GM12878 (cell line): Measurements from ENCODE around the gene OR52E1. TPM values are rescaled to one million over a fixed set of nuclear protein-coding genes. Genes with fewer than 3 reads are reported as not detected.

Experiments
- ATAC-seq: fragments of 200-7000 bp; cut with Tn5 transposase; 3 replicates; pipeline ENCODE4 v1.9.1; 2020; ENCODE audit warnings: mild to moderate bottlenecking, moderate library complexity
- BruUV-seq: library from RNA; stranded (reverse); fragments of 400-500 nt; replicated peaks from 2 replicates; lab custom pipeline; 2021; lab: Mats Ljungman, UMichigan
- CTCF ChIA-PET: fragments of 300-600 bp; sonication (Branson Sonifier 250); formaldehyde crosslinking; extraction: SDS; loops from one replicate; lab custom pipeline; 2021; ENCODE audit warnings: inconsistent platforms; lab: Yijun Ruan, JAX
- POLR2A ChIA-PET: fragments of 350-600 bp; formaldehyde crosslinking; extraction: SDS; loops from one replicate; lab custom pipeline; 2021; ENCODE audit warnings: inconsistent platforms; lab: Charles Lee
- RAD21 ChIA-PET: fragments of 300-600 bp; sonication (Branson Sonifier 250); formaldehyde crosslinking; loops from one replicate; lab custom pipeline; 2023; ENCODE audit warnings: antibody characterized with exemption; ENCODE audit not compliant: unreplicated experiment; lab: Charles Lee
- SMC1A ChIA-PET: fragments of 300-600 bp; sonication (Branson Sonifier 250); formaldehyde crosslinking; loops from one replicate; lab custom pipeline; 2023; ENCODE audit not compliant: unreplicated experiment, uncharacterized antibody; lab: Charles Lee
- DNase-seq: peaks from one replicate; pipeline ENCODE4 v3.0.0-alpha.2; 2011; ENCODE audit warnings: low read depth, low spot score
- FAIRE-seq: peaks from 3 replicates; lab custom pipeline; 2011; peaks lifted over from hg19 to GRCh38; lab: Jason Lieb, UNC
- H2AFZ ChIP-seq: 2 replicates; pipeline ENCODE4 v1.6.0; 2011; ENCODE audit warnings: low read depth, low read length, control low read depth; ENCODE audit not compliant: control insufficient read depth
- H3K27ac ChIP-seq: 2 replicates; pipeline ENCODE4 v1.5.1; 2011; ENCODE audit warnings: control low read depth; ENCODE audit not compliant: control insufficient read depth, insufficient read depth
- H3K27me3 ChIP-seq, 2 experiments: replicated peaks in 1 of 2; 2 replicates each; pipeline versions ENCODE4 v1.6.0 to v1.6.1; 2011; ENCODE audit warnings: low read length in 1 of 2; ENCODE audit not compliant: control insufficient read depth in 2 of 2, insufficient read depth in 2 of 2
- H3K36me3 ChIP-seq, 2 experiments: 2 replicates each; pipeline ENCODE4 v1.5.1; 2011; ENCODE audit warnings: low read length in 1 of 2; ENCODE audit not compliant: control insufficient read depth in 2 of 2, insufficient read depth in 2 of 2
- H3K4me1 ChIP-seq: 2 replicates; pipeline ENCODE4 v1.6.1; 2011; ENCODE audit warnings: mild to moderate bottlenecking, low read length, moderate library complexity, mixed read lengths; ENCODE audit not compliant: control insufficient read depth, insufficient read depth
- H3K4me2 ChIP-seq: 2 replicates; pipeline ENCODE4 v1.6.0; 2011; ENCODE audit warnings: control low read depth; ENCODE audit not compliant: control insufficient read depth, insufficient read depth
- H3K4me3 ChIP-seq: fragments of 200-600 bp; sonication (generic); 2 replicates; pipeline ENCODE4 v1.5.1; 2016
- H3K79me2 ChIP-seq: 2 replicates; pipeline ENCODE4 v1.6.0; 2011; ENCODE audit warnings: low read length; ENCODE audit not compliant: control insufficient read depth, insufficient read depth
- H3K9ac ChIP-seq: 2 replicates; pipeline ENCODE4 v1.8.0; 2011; ENCODE audit warnings: low read length, control low read depth, mixed read lengths; ENCODE audit not compliant: control insufficient read depth, insufficient read depth
- H3K9me3 ChIP-seq: replicated peaks from 3 replicates; pipeline ENCODE4 v1.5.1; 2011; ENCODE audit warnings: mild to moderate bottlenecking, low read length; ENCODE audit not compliant: control insufficient read depth, insufficient read depth
- H4K20me1 ChIP-seq: 2 replicates; pipeline ENCODE4 v1.6.0; 2011; ENCODE audit not compliant: control insufficient read depth, insufficient read depth
- BCL11A ChIP-seq: IDR thresholded peaks from 2 replicates; pipeline ENCODE4 v1.6.1; 2011; ENCODE audit warnings: low read depth, low read length
- HDAC6 ChIP-seq: fragments of 200-600 bp; sonication (generic); IDR thresholded peaks from one replicate; pipeline ENCODE4 v1.8.0; 2017; ENCODE audit warnings: antibody characterized with exemption; ENCODE audit not compliant: unreplicated experiment
- MTA2 ChIP-seq: fragments of 450-650 bp; IDR thresholded peaks from 2 replicates; pipeline ENCODE4 v1.6.1; 2016; ENCODE audit warnings: low read depth, mild to moderate bottlenecking, moderate library complexity
- NRF1 ChIP-seq: conservative IDR thresholded peaks from 2 replicates; pipeline ENCODE4 v1.6.1; 2011; ENCODE audit warnings: mild to moderate bottlenecking, low read depth, low read length, improper control_type of control experiment
- RAD51 ChIP-seq: fragments of 450-650 bp; IDR thresholded peaks from 2 replicates; pipeline ENCODE4 v1.6.1; 2016; ENCODE audit warnings: moderate library complexity, mild to moderate bottlenecking, inconsistent platforms
- RFX5 ChIP-seq: IDR thresholded peaks from 2 replicates; pipeline ENCODE4 v1.6.1; 2011; ENCODE audit warnings: low read depth, low read length, improper control_type of control experiment
- SMARCA5 ChIP-seq: fragments of 450-650 bp; IDR thresholded peaks from 2 replicates; pipeline ENCODE4 v1.6.1; 2017; ENCODE audit warnings: mild to moderate bottlenecking
- TAF1 ChIP-seq: IDR thresholded peaks from 2 replicates; pipeline ENCODE4 v1.6.1; 2011; ENCODE audit warnings: mild to moderate bottlenecking, low read depth, low read length, borderline replicate concordance
- ZNF207 ChIP-seq: fragments of 450-650 bp; IDR thresholded peaks from 2 replicates; pipeline ENCODE4 v1.6.1; 2014; ENCODE audit warnings: antibody characterized with exemption, mild to moderate bottlenecking, borderline replicate concordance
- WGBS: methylation state at CpG from one replicate; pipeline ENCODE4 v1.1.6; 2016; ENCODE audit warnings: low lambda C conversion rate; ENCODE audit not compliant: insufficient replicate concordance, insufficient coverage; ENCODE audit errors: missing lambda C conversion rate; 5-methylcytosine and 5-hydroxymethylcytosine counted together
- in situ Hi-C: fragments of 300-500 bp; cut with MboI; formaldehyde crosslinking; loops from 9 replicates; pipeline ENCODE4 v1.14.3; 2018; ENCODE audit warnings: mixed read lengths
- intact Hi-C: fragments of 100-400 bp; cut with micrococcal nuclease; formaldehyde crosslinking; loops from one replicate; pipeline ENCODE4 v1.14.2; 2022; ENCODE audit not compliant: unreplicated experiment
- polyA plus RNA-seq, 11 experiments: library from polyadenylated mRNA; depleted of rRNA in 4 of 11; unstranded in 6 of 11; stranded (reverse) in 5 of 11; fragments of >200 nt; fragmentation: Nextera tagmentation in 4 of 11; fragmentation: Illumina TruSeq in 1 of 11; extraction: Ambion mirVana in 4 of 11; extraction: Trizol in 1 of 11; gene quantifications; 1 replicate in 1 of 11; 2 replicates in 10 of 11; pipeline versions ENCODE4 v1.2.1 to v1.2.3, GENCODE V29; 2011 to 2016; ENCODE audit warnings: inconsistent platforms in 2 of 11, missing spikeins in 2 of 11, low read depth in 1 of 11
- total RNA-seq, 4 experiments: library from RNA; depleted of rRNA in 3 of 4; stranded (reverse); fragments of >200 nt in 3 of 4; fragmentation: Illumina TruSeq in 1 of 4; extraction: Trizol in 1 of 4; gene quantifications; 2 replicates each; pipeline versions ENCODE4 v1.2.1 to v1.2.3, GENCODE V29; 2013 to 2021
- TF ChIP-seq, protein P1 (sequence below): IDR thresholded peaks from 2 replicates; pipeline ENCODE4 v1.6.1; 2012; ENCODE audit warnings: mild to moderate bottlenecking, low read depth, low read length

Gene OR52E1
- total and polyA plus RNA-seq, 10 of the 15 experiments (the other 5 are each of a cell fraction or from before 2014, with no cell fraction given), result not detected

DNA sequence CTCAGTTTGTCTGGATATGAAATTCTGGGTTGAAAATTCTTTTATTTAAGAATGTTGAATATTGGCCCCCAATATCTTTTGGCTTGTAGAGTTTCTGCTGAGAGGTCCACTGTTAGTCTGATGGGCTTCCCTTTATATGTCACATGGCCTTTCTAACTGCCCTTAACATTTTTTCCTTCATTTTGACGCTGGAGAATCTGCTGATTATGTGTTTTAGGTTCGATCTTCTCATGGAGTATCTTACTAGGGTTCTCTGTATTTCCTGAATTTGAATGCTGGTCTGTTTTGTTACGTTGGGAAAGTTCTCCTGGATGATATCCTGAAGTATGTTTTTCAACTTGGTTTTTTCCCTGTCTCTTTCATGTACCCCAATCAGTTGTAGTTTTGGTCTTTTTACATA lies 46.0 kb downstream of the OR52E1 start:
- Histone ChIP-seq H3K27me3 (no peaks in the 10 kb centered on the region), H3K36me3 (no peaks in the 10 kb centered on the region), H2AFZ (no peak overlapping the region), H3K4me3 (no peak overlapping the region), H3K9me3 (no peaks in the 10 kb centered on the region), H3K4me2 (no peak overlapping the region), H3K4me1 (no peaks in the 10 kb centered on the region), H4K20me1 (no peaks in the 10 kb centered on the region), H3K79me2 (no peaks in the 10 kb centered on the region), H3K9ac (no peak overlapping the region), H3K27ac (no peak overlapping the region)
- ChIA-PET RAD21 (no interaction called here), SMC1A (no interaction called here), CTCF (interaction anchor here (0.6 to 1.3 kb wide), 2 partner anchors 9 to 67 kb away, joined by 3 to 5 read pairs; no protein-coding TSS in a partner anchor), POLR2A (no interaction called here)
- 0% methylated on average over 3 of the region's 3 CpGs for WGBS
- ATAC-seq (no peak), DNase-seq (no peak), FAIRE-seq (no peak)
- intact Hi-C loops, result no loop called here
- no TSS peak for BruUV-seq
- in situ Hi-C loops, result no loop called here
- no peak for TF ChIP-seq RAD51
- no peak for TF ChIP-seq TAF1
- no peak for TF ChIP-seq SMARCA5
- TF ChIP-seq MTA2, result no peak
- no peak for TF ChIP-seq ZNF207
- TF ChIP-seq BCL11A, result no peak
- TF ChIP-seq, protein P1, sequence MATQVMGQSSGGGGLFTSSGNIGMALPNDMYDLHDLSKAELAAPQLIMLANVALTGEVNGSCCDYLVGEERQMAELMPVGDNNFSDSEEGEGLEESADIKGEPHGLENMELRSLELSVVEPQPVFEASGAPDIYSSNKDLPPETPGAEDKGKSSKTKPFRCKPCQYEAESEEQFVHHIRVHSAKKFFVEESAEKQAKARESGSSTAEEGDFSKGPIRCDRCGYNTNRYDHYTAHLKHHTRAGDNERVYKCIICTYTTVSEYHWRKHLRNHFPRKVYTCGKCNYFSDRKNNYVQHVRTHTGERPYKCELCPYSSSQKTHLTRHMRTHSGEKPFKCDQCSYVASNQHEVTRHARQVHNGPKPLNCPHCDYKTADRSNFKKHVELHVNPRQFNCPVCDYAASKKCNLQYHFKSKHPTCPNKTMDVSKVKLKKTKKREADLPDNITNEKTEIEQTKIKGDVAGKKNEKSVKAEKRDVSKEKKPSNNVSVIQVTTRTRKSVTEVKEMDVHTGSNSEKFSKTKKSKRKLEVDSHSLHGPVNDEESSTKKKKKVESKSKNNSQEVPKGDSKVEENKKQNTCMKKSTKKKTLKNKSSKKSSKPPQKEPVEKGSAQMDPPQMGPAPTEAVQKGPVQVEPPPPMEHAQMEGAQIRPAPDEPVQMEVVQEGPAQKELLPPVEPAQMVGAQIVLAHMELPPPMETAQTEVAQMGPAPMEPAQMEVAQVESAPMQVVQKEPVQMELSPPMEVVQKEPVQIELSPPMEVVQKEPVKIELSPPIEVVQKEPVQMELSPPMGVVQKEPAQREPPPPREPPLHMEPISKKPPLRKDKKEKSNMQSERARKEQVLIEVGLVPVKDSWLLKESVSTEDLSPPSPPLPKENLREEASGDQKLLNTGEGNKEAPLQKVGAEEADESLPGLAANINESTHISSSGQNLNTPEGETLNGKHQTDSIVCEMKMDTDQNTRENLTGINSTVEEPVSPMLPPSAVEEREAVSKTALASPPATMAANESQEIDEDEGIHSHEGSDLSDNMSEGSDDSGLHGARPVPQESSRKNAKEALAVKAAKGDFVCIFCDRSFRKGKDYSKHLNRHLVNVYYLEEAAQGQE, result no peak
- no peak for TF ChIP-seq HDAC6
- no peak for TF ChIP-seq NRF1
- TF ChIP-seq RFX5, result no peak
